NCI-H460 (cell line): ENCODE results near the gene C1RL. TPM values are rescaled to one million over a fixed set of nuclear protein-coding genes. Genes with fewer than 3 reads are reported as not detected.
A peak's percentile ranks its signal among the peaks of the same experiment; 100 is the strongest.

Source experiments
- DNase-seq: peaks from one replicate; pipeline ENCODE4 v3.0.0-alpha.2; 2016; ENCODE audit warnings: low read depth; ENCODE audit errors: extremely low read depth
- polyA plus RNA-seq: library from polyadenylated mRNA; depleted of rRNA; stranded (reverse); fragments of >200 nt; gene quantifications from 2 replicates; pipeline ENCODE4 v1.2.3, GENCODE V29; 2014; cell fraction: nucleus; rRNA removed
- total RNA-seq: library from RNA; depleted of rRNA; stranded (reverse); fragments of >200 nt; shearing (Covaris generic); gene quantifications from 2 replicates; pipeline ENCODE4 v1.2.3, GENCODE V29; 2014; rRNA removed

C1RL gene, protein sequence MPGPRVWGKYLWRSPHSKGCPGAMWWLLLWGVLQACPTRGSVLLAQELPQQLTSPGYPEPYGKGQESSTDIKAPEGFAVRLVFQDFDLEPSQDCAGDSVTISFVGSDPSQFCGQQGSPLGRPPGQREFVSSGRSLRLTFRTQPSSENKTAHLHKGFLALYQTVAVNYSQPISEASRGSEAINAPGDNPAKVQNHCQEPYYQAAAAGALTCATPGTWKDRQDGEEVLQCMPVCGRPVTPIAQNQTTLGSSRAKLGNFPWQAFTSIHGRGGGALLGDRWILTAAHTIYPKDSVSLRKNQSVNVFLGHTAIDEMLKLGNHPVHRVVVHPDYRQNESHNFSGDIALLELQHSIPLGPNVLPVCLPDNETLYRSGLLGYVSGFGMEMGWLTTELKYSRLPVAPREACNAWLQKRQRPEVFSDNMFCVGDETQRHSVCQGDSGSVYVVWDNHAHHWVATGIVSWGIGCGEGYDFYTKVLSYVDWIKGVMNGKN
- 5.1 and 6.4 TPM in 2 replicates for total RNA-seq
- polyA plus RNA-seq: 8.3 and 33.5 TPM in 2 replicates

- peak; percentile 71 for DNase-seq
These were observed at the start of gene C1RL for GRCh38 chr12:7108796-7109571. C1RL (minus strand) TSS chr12:7109214; CDS start chr12:7109180, 34 bp downstream.

- DNase-seq: no peak
These were observed 48.4 kb upstream of the C1RL start for GRCh38 chr12:7157391-7157790.

- DNase-seq: no peak
These were observed 47.5 kb upstream of the C1RL start for GRCh38 chr12:7156259-7157197.

DNA sequence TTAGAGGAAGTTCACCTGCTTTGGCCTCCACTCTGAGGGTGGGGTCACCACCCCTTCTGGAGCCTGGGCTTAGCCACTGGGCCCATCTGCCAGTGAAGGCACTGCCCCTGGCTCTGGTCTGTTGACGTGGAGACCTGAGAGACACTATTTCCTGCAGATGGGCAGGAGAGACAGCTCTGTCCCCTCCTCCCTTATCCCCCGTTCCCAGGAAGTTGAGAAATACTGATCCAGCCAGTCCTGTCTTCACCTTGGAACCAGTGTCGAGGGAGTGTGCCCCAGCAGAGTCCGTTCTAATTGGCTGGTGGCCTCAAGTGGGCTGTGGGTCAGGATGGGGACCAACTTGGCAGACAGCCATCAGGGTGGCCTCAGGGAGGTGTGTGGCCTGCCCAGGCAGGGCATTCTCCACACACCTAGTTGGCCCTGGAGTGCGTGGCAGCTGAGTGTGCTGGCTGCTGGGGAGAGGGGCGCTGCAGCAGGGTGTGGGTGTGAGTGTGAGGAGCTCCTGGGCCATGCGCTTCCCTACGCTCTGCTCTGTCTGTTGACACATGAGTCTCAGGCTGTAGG, 46.5 kb upstream of the C1RL start:
- DNase-seq: no peak

DNA sequence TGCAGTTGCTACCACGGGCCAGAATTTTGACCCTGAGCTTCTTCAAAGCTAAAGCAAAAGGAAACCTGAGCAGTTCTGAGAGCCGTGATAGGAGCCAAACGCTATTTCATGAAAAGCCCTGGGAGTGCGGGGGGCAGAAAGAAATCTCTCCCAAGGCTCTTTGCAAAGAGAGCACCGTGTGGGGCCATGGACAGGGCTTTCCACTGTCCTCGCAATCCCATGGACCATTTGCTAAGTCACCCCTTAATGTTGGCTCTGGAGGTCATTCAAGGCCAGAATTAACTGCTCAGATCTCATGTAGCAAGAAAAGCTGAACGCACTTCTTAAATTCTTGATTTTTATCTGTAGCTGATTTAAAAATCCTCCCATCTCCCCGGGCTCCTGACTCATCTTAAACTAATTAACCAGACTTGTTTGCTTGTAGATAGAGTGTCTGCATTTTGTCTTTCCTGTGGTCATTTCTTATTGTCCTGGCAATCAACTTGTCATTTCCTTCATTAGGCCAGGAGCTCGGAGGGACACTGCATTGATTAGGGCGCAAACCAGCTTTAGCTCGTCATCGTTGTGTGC, 46.0 kb upstream of the C1RL start:
- DNase-seq: no peak

DNA sequence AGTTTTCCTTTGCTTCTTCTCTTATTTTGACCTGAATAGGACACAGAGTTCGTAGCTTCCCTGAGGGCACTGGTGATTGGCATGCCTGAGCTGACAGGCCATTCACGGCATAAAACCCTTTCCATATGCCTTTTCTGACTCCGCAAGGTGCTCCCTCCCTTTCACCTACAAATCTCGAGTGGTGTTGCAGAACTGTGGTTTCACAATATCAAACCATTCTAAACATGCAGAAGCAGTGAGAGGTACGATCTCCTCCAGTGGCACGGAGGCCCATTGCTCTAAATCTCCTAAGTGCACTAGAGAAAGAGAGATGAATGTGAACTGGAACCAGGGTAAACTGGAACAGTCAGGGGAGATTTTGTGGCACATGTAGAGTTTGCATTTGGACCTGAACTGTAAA, 45.0 kb upstream of the C1RL start:
- no peak for DNase-seq

DNA sequence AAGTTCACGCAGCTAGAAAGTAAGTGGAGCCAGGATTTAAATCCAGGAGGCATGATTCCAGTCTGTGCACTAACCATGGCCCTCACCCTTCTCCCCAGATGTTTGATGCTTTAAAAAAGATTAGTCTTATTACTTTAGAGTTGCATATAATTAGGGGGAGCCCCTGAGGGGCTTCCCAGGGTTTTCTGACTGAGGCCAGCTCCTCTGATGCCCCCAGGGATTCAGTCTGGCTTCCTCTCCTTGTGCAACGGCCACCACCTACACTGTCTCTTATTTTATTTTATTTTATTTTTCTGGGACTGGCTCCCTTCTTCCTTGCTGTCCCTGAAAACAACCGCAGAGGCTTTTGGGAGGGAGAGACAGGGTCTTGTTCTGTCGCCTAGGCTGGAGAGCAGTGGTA, 43.8 kb upstream of the C1RL start:
- DNase-seq: no peak

DNA sequence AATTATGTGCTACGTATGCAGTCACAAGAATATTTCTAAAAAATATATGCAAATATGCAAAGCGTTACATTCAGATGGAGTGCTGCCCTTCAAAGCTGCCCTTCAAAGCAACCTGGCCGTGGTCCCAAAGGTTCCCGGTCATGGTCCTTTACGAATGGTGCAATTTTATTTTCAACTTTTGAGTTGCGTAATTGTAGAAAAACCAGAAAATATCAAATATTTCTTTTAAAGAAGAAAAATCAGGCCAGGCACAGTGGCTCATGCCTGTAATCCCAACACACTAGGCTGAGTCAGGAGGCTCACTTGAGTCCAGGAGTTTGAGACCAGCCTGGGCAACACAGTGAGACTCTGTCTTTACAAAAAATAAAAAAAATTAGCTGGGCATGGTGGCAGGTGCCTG, 42.5 kb upstream of the C1RL start:
- no peak for DNase-seq

GRCh38 chr12:7150841-7151240, 41.8 kb upstream of the C1RL start:
- no peak for DNase-seq

DNA sequence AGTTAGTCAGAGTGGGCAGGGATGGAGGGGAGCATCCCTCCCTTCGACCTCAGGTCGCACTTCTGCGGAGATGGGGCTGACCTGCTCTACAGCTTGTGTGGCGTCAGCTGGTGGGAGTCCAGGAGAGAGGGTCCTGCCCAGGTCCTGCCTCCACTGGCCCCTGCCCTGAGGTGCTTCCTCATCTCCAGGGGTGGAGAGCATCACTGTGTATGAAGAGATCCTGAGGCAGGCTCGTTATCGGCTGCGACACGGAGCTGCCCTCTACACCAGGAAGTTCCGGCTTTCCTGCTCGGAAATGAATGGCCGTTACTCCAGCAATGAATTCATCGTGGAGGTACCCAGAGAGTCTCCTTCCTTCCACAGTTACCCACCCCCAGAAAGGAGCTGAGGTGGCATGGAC, 41.3 kb upstream of the C1RL start:
- no peak for DNase-seq

GRCh38 chr12:7146906-7147305, 37.9 kb upstream of the C1RL start:
- no peak for DNase-seq

DNA sequence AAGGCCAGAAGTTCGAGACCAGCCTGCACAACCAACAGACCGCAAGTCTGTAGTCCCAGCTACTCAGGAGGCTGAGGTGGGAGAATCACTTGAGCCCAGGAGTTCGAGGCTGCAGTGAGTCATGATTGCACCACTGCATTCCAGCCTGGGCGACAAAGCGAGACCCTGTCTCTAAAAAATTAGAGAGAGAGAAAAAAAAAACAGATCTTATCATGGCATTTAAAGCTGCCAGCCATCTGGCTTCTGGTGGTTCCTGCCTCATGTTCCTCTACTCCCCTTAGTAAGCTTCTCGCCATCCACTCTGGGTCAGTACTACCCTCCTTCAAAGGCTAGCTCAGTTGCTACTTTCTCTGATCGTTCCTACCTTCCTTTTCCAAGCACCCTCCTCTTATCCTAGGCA, 37.2 kb upstream of the C1RL start:
- no peak for DNase-seq

- DNase-seq: no peak
These were observed 36.7 kb upstream of the C1RL start for GRCh38 chr12:7145671-7146070.

- DNase-seq: no peak
These were observed 35.6 kb upstream of the C1RL start for GRCh38 chr12:7144414-7145120.

- DNase-seq: no peak
These were observed 34.5 kb upstream of the C1RL start for GRCh38 chr12:7143564-7143963.

DNA sequence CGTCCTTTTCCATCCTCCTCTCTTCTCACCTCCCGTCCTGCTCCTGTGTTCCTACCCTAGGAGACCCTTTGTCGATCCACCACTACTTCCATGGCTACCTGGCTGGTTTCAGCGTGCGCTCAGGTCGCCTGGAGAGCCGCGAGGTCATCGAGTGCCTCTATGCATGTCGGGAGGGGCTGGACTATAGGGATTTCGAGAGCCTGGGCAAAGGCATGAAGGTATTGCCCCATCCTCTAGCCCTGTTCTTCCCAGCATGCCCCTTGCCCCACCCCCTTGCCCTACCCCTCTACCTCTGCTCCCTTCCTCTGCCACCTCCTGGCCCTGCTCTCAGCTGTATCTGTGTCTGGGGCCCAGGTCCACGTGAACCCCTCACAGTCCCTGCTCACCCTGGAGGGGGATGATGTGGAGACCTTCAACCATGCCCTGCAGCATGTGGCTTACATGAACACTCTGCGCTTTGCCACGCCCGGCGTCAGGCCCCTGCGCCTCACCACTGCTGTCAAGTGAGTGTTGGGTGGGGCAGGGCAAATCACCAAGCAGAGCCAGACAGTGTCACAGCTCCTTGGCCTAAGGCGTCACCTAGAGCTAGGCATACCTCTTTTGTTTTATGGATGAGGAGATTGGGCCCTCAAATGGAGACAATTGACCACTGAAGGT, 33.9 kb upstream of the C1RL start:
- no peak for DNase-seq

DNA sequence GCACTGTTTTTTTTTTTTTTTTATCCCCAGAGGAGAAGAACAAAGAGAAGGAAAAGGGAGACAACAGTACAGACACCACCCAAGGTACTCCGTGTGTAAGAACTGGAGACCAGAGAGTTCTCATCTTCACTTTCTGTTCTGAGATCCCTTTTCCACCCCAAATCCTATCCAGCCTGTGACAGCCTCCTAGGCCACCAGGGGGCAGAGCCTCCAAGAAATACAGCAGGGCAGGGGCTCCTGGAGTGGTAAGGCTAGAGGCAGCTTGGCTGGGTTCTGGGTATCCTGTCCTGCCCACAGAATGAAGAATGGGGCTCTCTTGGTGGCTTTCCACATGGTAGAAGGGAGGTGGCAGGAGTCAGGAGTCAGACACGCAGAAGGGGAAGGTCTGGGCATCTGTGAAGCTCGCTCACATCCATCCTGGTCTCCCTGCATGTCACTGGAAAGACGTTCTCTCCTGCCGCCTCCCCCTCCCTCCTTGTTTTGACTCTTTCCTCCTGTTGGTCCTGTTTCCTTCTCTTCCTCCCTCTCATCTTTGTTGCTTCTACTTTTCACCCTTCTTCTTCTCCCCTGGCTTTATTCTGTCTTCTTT, 33.1 kb upstream of the C1RL start:
- DNase-seq: peak; percentile 33

DNA sequence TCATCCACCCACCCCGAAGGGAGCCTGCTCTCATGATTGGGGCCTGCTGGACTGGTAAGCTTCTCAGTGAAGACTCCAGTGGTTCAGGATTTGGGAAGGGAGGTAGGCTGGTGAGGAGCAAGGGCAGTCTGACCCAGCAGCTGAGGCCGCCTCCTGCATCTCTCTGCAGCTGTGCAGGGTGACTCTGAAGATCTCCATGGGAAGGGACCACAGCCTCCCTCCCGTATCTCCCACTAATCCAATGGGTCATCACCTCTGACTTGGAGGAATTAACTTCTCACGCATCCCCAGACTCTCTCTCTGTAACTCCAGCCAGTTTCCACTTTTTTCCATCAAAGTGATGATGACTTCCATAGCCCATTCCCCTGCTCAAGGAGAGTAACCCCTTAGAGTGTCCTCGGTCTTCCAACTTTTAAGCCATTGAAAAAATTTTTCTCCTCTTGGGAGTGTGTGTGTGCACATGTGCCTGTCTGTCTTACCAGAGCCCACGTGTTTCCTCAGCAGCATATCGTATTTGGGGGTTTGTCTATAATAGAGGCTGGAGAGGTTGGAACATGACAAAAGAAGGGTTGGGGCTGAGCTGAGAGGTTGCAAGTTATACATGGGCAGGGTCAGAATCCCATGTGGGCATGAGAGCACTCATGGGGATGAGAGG, 32.5 kb upstream of the C1RL start:
- no peak for DNase-seq
